ENCODE data around the gene SNX22. TPM values are rescaled to one million over a fixed set of nuclear protein-coding genes. Genes with fewer than 3 reads are reported as not detected.

Gene SNX22
- total and polyA plus RNA-seq, 9 of the 15 experiments (the other 6 are each of a cell fraction or from before 2014, with no cell fraction given) = 0.91 to 3.0 (median 2.0) TPM

- TF ChIP-seq CHD7 (IDR thresholded peaks at IDR 0.05; ENCODE audit: low read depth, low read length) (no peak), RFX5 (IDR thresholded peaks at IDR 0.05; ENCODE audit: low read depth, low read length) (no peak), TCF15 (CRISPR knock-in tag; IDR thresholded peaks at IDR 0.05) (no peak), CHD2 (IDR thresholded peaks at IDR 0.05; ENCODE audit: low read depth, low read length) (no peak)
- TF ChIP-seq, protein P1, sequence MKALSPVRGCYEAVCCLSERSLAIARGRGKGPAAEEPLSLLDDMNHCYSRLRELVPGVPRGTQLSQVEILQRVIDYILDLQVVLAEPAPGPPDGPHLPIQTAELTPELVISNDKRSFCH (CRISPR knock-in tag; IDR thresholded peaks at IDR 0.05) = no peak
- TF ChIP-seq, protein P1 (tag; IDR thresholded peaks at IDR 0.05) = no peak
Measured at GRCh38 chr15:64182859-64183370, 31.4 kb downstream of the SNX22 start (continued).

All from K562 (cell line).